Mesothelial cell of epicardium (in vitro differentiated cells): ENCODE results near the gene NFX1. TPM values are rescaled to one million over a fixed set of nuclear protein-coding genes. Genes with fewer than 3 reads are reported as not detected.

Experiments used
- DNase-seq, 2 experiments: peaks; one replicate each; pipeline ENCODE4 v3.0.0; 2021; ENCODE audit warnings: low spot score in 2 of 2; ENCODE audit not compliant: unreplicated experiment in 2 of 2
- H3K27ac Mint-ChIP-seq: 2 replicates; pipeline ENCODE4 v1.8.0; 2021; ENCODE audit warnings: mixed read lengths
- H3K27me3 Mint-ChIP-seq: 2 replicates; pipeline ENCODE4 v1.8.0; 2021; ENCODE audit warnings: low read depth, mixed read lengths
- H3K36me3 Mint-ChIP-seq: 2 replicates; pipeline ENCODE4 v1.8.0; 2021; ENCODE audit warnings: mixed read lengths
- H3K4me1 Mint-ChIP-seq: 2 replicates; pipeline ENCODE4 v1.8.0; 2021; ENCODE audit warnings: mixed read lengths
- H3K4me3 Mint-ChIP-seq: 2 replicates; pipeline ENCODE4 v1.8.0; 2021; ENCODE audit warnings: mild to moderate bottlenecking, moderate library complexity, mixed read lengths
- H3K9me3 Mint-ChIP-seq: 2 replicates; pipeline ENCODE4 v1.8.0; 2021; ENCODE audit warnings: mixed read lengths
- total RNA-seq: library from RNA; stranded (reverse); gene quantifications from 3 replicates; pipeline ENCODE4 v1.2.1, GENCODE V29; 2021
- TF ChIP-seq, protein P1 (sequence below): fragments of 200-600 bp; sonication (generic); IDR thresholded peaks from one replicate; pipeline ENCODE4 v1.5.0; 2021; ENCODE audit warnings: antibody characterized with exemption; ENCODE audit not compliant: unreplicated experiment

NFX1 gene
- total RNA-seq, 1 donor from 2014 or later, result 30.2 TPM

DNA sequence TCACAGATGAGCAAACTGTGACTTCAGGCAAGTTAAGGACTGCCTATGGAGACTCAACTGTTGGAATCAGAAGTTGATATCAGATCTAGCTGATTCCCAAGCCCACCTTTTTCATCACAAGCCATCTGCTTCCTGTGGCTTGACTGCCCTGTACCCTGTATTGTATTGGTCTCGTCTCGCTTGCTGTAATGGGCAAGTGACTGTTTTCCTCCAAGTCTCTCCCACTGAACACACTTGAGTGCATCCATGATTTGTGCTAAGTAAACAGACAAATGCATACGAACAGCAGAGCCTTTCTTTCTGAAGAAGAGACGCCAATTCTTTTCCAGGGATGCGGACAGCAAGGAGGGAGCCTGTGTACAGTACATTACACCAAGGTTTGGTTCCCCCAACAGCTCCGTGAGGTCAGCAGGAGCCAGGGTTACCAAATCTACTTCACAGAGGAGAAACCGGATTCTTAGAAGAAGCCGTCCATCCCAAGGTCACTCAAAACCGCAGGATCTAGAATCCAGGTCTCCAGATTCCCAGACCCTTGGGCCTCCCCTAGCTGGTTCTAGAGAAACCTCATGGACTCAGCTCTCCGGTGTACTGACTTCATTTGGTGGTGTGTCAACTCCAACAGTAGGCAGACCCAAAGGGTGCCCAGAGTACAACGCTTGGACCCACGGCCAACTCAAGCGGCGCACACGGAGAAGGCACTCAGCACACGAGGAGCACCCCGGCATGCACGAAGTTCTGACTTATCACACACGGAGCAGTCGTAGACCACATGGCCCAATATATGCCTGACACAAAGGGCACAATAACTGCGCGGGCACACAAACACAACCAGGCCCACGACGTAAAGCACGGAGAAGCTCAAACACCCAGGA lies 26.9 kb upstream of the NFX1 start:
- no peak for DNase-seq
- Mint-ChIP-seq H3K4me3 (peak overlapping the region; percentile 87), H3K27ac (peak overlapping the region; percentile 78), H3K9me3 (no peaks in the 10 kb centered on the region), H3K36me3 (peaks cover 23% of the 10 kb centered on the region), H3K4me1 (peaks cover 27% of the 10 kb centered on the region), H3K27me3 (no peaks in the 10 kb centered on the region)
- TF ChIP-seq, protein P1, sequence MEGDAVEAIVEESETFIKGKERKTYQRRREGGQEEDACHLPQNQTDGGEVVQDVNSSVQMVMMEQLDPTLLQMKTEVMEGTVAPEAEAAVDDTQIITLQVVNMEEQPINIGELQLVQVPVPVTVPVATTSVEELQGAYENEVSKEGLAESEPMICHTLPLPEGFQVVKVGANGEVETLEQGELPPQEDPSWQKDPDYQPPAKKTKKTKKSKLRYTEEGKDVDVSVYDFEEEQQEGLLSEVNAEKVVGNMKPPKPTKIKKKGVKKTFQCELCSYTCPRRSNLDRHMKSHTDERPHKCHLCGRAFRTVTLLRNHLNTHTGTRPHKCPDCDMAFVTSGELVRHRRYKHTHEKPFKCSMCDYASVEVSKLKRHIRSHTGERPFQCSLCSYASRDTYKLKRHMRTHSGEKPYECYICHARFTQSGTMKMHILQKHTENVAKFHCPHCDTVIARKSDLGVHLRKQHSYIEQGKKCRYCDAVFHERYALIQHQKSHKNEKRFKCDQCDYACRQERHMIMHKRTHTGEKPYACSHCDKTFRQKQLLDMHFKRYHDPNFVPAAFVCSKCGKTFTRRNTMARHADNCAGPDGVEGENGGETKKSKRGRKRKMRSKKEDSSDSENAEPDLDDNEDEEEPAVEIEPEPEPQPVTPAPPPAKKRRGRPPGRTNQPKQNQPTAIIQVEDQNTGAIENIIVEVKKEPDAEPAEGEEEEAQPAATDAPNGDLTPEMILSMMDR, result no peak

DNA sequence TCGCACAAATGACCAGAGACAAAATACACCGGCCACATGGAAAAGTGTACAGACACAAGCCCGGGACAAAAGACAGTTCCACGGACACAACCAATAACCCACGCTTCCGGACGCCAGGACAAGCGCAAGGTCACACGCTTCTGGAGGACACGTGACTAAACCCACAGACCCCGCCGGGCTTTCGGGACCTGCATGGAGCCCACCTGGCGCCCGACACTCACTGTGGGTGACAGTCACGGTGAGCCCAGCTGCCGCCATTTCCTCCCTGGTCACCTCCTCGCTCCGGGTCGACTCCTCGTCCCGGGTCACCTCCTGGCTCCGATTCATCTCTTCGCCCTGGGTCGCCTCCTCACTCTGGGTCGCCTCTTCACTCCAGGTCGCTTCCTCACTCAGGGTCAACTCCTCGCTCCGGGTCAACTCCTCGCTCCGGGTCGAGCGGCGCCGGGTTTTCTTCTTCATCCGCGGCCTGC lies 26.3 kb upstream of the NFX1 start:
- no peaks in the 10 kb centered on the region for H3K27me3 Mint-ChIP-seq
- peak in 1 of 2 experiments; percentile 44 for DNase-seq
- peaks cover 27% of the 10 kb centered on the region for H3K4me1 Mint-ChIP-seq

DNA sequence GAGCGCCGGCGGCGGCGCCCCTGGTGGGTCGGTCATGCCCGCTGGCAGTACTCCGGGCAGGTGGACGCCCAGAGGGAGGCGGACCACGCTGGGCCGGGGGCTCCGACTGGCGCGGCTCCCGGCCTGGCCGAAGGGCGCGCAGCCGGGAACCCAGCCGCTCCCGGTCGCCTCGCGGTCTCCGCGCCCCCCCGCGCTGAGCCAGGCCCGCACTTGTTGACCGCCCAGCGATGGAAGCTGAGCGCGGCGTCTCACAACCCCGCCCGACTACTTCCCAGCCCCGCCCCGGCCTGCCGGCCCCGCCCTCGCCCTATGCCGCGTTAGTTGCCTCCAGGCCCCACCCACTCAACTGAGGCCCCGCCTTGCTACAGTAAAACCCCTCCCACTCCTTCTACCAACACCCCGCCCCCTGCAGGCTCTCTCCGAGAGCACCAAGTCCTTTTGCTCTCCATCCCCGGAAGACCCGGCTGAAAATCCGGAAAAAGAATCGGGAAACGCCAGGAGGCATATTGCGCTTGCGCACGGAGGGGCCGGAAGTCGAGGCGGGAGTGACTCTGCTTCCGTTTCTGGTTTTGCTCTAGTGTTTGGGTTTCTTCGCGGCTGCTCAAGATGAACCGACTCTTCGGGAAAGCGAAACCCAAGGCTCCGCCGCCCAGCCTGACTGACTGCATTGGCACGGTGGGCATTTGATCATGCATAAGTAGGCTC lies 25.7 kb upstream of the NFX1 start, which contains the start of the genes BAG1 and CHMP5:
BAG1 (minus strand) TSS at position 236 of the 705 bp plus-strand sequence.
CHMP5 (plus strand) TSS at position 577 of the 705 bp plus-strand sequence; CDS start at position 607, 30 bp downstream.
- peak; percentile 100 for DNase-seq
- Mint-ChIP-seq H3K27ac (peak within 1 kb of the TSS; percentile 93), H3K4me3 (peak within 1 kb of the TSS; percentile 87), H3K36me3 (peaks cover 24% of the 10 kb centered on the region), H3K27me3 (no peaks in the 10 kb centered on the region), H3K4me1 (peaks cover 27% of the 10 kb centered on the region), H3K9me3 (no peaks in the 10 kb centered on the region)
- TF ChIP-seq, protein P1, result peak; percentile 15

More for the DNA sequence above, 26.3 kb upstream of the NFX1 start:
- peaks cover 25% of the 10 kb centered on the region for H3K36me3 Mint-ChIP-seq
- H3K9me3 Mint-ChIP-seq, result no peaks in the 10 kb centered on the region
- H3K4me3 Mint-ChIP-seq, result peak overlapping the region; percentile 87
- TF ChIP-seq, protein P1, result no peak
- H3K27ac Mint-ChIP-seq, result peak overlapping the region; percentile 78

GRCh38 chr9:33265211-33265865 lies 25.0 kb upstream of the NFX1 start:
- peak overlapping the region; percentile 93 for H3K27ac Mint-ChIP-seq
- TF ChIP-seq, protein P1, result no peak
- peak overlapping the region; percentile 87 for H3K4me3 Mint-ChIP-seq
- no peaks in the 10 kb centered on the region for H3K9me3 Mint-ChIP-seq
- peaks cover 27% of the 10 kb centered on the region for H3K4me1 Mint-ChIP-seq
- H3K36me3 Mint-ChIP-seq, result peaks cover 19% of the 10 kb centered on the region
- no peaks in the 10 kb centered on the region for H3K27me3 Mint-ChIP-seq
- no peak for DNase-seq

GRCh38 chr9:33267151-33267767 lies 23.1 kb upstream of the NFX1 start:
- no peak for DNase-seq
- H3K9me3 Mint-ChIP-seq, result no peaks in the 10 kb centered on the region
- H3K27me3 Mint-ChIP-seq, result no peaks in the 10 kb centered on the region
- peaks cover 27% of the 10 kb centered on the region for H3K4me1 Mint-ChIP-seq
- TF ChIP-seq, protein P1, result no peak
- H3K36me3 Mint-ChIP-seq, result peaks cover 25% of the 10 kb centered on the region
- H3K27ac Mint-ChIP-seq, result no peak overlapping the region
- no peak overlapping the region for H3K4me3 Mint-ChIP-seq
